ENCODE measurements around the gene AKNA.

DNA sequence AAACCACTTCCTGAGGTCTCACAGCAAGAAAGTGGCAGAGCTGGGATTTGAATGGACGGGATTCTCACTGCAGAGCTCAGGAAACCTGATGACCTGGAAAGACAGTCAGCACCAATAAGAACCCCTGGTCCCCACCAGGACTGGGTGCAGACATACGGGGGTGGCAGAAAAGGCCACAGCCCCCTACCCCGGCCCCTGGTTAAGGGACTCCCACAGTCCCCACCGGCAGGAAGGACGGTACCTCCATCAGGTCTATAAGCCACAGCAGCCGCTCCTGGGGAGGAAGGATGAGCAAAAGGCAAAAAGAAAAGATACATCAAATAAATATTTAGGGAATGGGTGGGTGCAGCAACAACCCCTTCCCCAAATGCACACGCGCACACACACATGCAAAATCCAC lies 32.0 kb upstream of the AKNA start:
- TF ChIP-seq ASH2L (IDR thresholded peaks at IDR 0.05; ENCODE audit: low read length) (no peak), EGR1 (IDR thresholded peaks at IDR 0.05; ENCODE audit: borderline replicate concordance, low read depth, low read length) (no peak), SUZ12 (IDR thresholded peaks at IDR 0.05; ENCODE audit: low read length) (no peak), RAD21 (IDR thresholded peaks at IDR 0.05 in 1 of 2, conservative IDR thresholded peaks at IDR 0.05 in 1 of 2; ENCODE audit: low read depth in 2 of 2, low read length in 2 of 2) (no peak), BACH1 (IDR thresholded peaks at IDR 0.05; ENCODE audit: low read length) (no peak)
